Chondrocyte (in vitro differentiated cells): ENCODE data around the gene ZNF423. TPM values are rescaled to one million over a fixed set of nuclear protein-coding genes. Genes with fewer than 3 reads are reported as not detected.

ENCODE experiments used
- DNase-seq: peaks from one replicate; pipeline ENCODE4 v3.0.0; 2021; ENCODE audit warnings: mixed read lengths, low spot score
- H3K27ac Mint-ChIP-seq: one replicate; pipeline ENCODE4 v1.8.0; 2021; ENCODE audit warnings: mild to moderate bottlenecking, moderate library complexity, mixed read lengths; ENCODE audit not compliant: unreplicated experiment
- H3K27me3 Mint-ChIP-seq: 2 replicates; pipeline ENCODE4 v1.8.0; 2021; ENCODE audit warnings: low read depth, mixed read lengths
- H3K36me3 Mint-ChIP-seq: 2 replicates; pipeline ENCODE4 v1.8.0; 2021; ENCODE audit warnings: low read depth, mixed read lengths
- H3K4me1 Mint-ChIP-seq: 2 replicates; pipeline ENCODE4 v1.8.0; 2021; ENCODE audit warnings: low read depth, mild to moderate bottlenecking, mixed read lengths
- H3K4me3 Mint-ChIP-seq: one replicate; pipeline ENCODE4 v1.8.0; 2021; ENCODE audit warnings: mild to moderate bottlenecking, moderate library complexity, mixed read lengths; ENCODE audit not compliant: unreplicated experiment
- H3K9me3 Mint-ChIP-seq: 2 replicates; pipeline ENCODE4 v1.8.0; 2021; ENCODE audit warnings: low read depth, mixed read lengths
- CTCF ChIP-seq: fragments of 200-600 bp; sonication (generic); IDR thresholded peaks from 2 replicates; pipeline ENCODE4 v1.5.0; 2021; ENCODE audit warnings: antibody characterized with exemption, mild to moderate bottlenecking, moderate library complexity
- total RNA-seq: library from RNA; stranded (reverse); gene quantifications from 3 replicates; pipeline ENCODE4 v1.2.1, GENCODE V29; 2021

Gene ZNF423
- total RNA-seq, 1 donor from 2014 or later: 4.7 TPM

GRCh38 chr16:49554681-49555080 is 301.2 kb downstream of the ZNF423 start:
- no peaks in the 10 kb centered on the region for H3K36me3 Mint-ChIP-seq
- TF ChIP-seq CTCF: no peak
- no peaks in the 10 kb centered on the region for H3K9me3 Mint-ChIP-seq
- no peak overlapping the region for H3K4me3 Mint-ChIP-seq
- peaks cover 3% of the 10 kb centered on the region for H3K27me3 Mint-ChIP-seq
- H3K4me1 Mint-ChIP-seq: no peaks in the 10 kb centered on the region
- H3K27ac Mint-ChIP-seq: no peak overlapping the region
- no peak for DNase-seq

- no peak overlapping the region for H3K4me3 Mint-ChIP-seq
- no peaks in the 10 kb centered on the region for H3K4me1 Mint-ChIP-seq
- H3K36me3 Mint-ChIP-seq: no peaks in the 10 kb centered on the region
These were observed 303.5 kb downstream of the ZNF423 start for GRCh38 chr16:49552313-49552928.

GRCh38 chr16:49550666-49551065 is 305.2 kb downstream of the ZNF423 start:
- H3K4me1 Mint-ChIP-seq: no peaks in the 10 kb centered on the region
- peaks cover 12% of the 10 kb centered on the region for H3K27me3 Mint-ChIP-seq
- no peak for TF ChIP-seq CTCF
- no peaks in the 10 kb centered on the region for H3K36me3 Mint-ChIP-seq
- no peak for DNase-seq
- H3K27ac Mint-ChIP-seq: no peak overlapping the region
- no peak overlapping the region for H3K4me3 Mint-ChIP-seq
- H3K9me3 Mint-ChIP-seq: no peaks in the 10 kb centered on the region

More at GRCh38 chr16:49552313-49552928, 303.5 kb downstream of the ZNF423 start:
- Mint-ChIP-seq H3K27ac (no peak overlapping the region), H3K27me3 (peaks cover 7% of the 10 kb centered on the region), H3K9me3 (no peaks in the 10 kb centered on the region)
- DNase-seq: no peak
- TF ChIP-seq CTCF: no peak

GRCh38 chr16:49550140-49550539 is 305.8 kb downstream of the ZNF423 start:
- no peaks in the 10 kb centered on the region for H3K9me3 Mint-ChIP-seq

GRCh38 chr16:49548325-49548970 is 307.5 kb downstream of the ZNF423 start:
- no peak for TF ChIP-seq CTCF
- no peak overlapping the region for H3K4me3 Mint-ChIP-seq
- H3K27ac Mint-ChIP-seq: no peak overlapping the region
- no peaks in the 10 kb centered on the region for H3K9me3 Mint-ChIP-seq
- no peaks in the 10 kb centered on the region for H3K36me3 Mint-ChIP-seq
- no peak for DNase-seq
- peaks cover 9% of the 10 kb centered on the region for H3K27me3 Mint-ChIP-seq
- H3K4me1 Mint-ChIP-seq: no peaks in the 10 kb centered on the region

More at GRCh38 chr16:49550140-49550539, 305.8 kb downstream of the ZNF423 start:
- no peak for TF ChIP-seq CTCF
- DNase-seq: no peak
- no peak overlapping the region for H3K27ac Mint-ChIP-seq
- H3K27me3 Mint-ChIP-seq: peaks cover 12% of the 10 kb centered on the region
- H3K4me1 Mint-ChIP-seq: no peaks in the 10 kb centered on the region
- H3K36me3 Mint-ChIP-seq: no peaks in the 10 kb centered on the region
- H3K4me3 Mint-ChIP-seq: no peak overlapping the region
